Activated gamma-delta T cell treated with Interleukin-2 at 50 U/mL for 16 hours (primary cell): ENCODE data around the gene SORD.
"Not testable (repeated sequence)": the region's sequence is repeated elsewhere in the genome, so short reads cannot be mapped to it uniquely, and the experiment has no call there.

Source experiments
- DNase-seq: peaks from one replicate; pipeline ENCODE4 v3.0.0-alpha.2; 2020

The SORD gene

GRCh38 chr15:45069942-45070360, 47.0 kb downstream of the SORD start:
- not testable (repeated sequence) for DNase-seq

DNA sequence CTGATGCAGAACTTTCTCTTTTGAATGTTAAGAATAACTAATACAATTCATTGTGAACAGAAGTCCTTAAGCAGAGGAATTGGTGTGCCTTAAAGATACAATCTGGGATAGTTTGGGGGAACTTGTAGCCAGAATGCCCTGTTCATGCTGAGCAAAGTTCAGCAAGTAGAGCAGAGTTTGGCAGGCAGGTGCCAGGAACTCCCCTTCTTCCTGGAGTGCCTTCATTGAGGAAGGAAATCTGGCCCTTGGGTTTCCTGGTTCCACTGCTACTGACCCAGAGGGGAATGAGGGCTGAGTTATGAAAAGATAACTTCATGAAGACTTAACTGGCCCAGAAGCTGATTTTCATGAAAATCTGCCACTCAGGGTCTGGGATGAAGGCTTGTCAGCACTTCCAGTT, 50.6 kb downstream of the SORD start:
- not testable (repeated sequence) for DNase-seq

GRCh38 chr15:45075440-45076320, 52.7 kb downstream of the SORD start:
- not testable (repeated sequence) for DNase-seq

GRCh38 chr15:45077391-45077790, 54.4 kb downstream of the SORD start:
- not testable (repeated sequence) for DNase-seq

DNA sequence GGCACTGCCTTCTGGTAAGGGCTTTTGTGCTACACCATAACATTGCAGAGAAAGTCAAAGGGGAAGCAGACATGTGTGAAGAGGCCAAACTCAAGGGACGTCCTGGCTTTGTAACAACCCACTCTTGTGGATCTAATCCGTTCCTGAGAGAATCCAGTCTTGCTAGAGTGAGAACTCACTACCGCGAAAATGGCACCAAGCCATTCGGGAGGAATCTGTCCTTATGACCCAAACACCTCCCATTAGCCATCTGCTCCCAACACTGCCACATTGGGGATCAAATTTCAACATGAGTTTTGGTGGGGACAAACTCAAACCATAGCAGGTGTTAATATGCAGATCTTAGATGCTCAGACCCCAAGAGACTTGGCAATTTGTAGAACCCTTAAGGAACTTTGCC, 56.2 kb downstream of the SORD start:
- DNase-seq: not testable (repeated sequence)

DNA sequence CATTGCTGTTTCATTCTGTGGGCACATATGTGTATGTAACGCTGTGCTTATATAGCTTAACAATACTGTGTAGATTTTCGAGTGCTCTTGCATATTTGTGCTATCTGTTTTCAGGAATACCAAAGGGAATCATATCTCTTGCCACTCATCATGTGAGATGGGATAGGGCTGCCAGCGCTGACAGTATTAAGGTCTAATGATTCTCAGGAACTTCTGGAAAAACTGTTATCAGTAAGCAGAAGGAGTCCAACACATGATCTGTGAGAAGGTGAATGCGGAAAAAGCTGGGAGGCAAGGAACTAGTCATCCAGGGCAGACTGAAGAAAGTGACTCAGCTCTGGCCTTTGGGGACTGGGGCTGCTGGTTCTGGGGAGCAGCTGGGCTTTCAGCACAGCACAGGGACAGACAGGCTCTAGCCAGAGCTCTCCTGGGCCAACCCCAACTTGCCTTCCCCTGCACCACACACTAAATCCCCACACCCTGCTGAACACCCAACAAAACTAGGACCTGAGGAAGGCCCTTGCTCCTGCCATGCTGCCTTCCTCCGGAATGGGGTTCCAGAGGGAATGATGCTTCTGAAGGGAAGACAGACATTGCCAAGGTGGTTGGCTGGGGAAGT, 56.7 kb downstream of the SORD start:
- DNase-seq: not testable (repeated sequence)

DNA sequence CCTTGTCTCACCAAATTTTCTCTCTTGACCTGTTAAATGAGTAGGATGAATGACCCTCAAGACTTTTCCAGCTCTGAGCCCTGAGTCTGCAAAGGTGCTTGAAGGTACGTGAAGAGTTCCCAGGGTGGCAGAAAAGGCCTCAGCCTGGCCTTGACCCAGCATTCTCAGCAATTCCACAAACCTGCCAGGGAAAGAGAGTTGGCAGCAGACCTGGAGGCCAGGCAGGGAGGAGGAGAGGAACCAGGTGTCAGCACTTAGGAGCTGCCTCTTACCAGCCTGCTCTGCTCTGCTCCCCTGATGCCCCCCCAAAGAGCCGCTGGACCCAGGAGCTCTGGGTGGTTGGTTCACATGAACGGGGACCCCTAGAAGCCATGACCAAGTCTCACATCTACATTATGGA, 57.6 kb downstream of the SORD start:
- DNase-seq: not testable (repeated sequence)

GRCh38 chr15:45082412-45082811, 59.4 kb downstream of the SORD start:
- not testable (repeated sequence) for DNase-seq

- no peak for DNase-seq
These were observed 60.2 kb downstream of the SORD start for GRCh38 chr15:45083223-45083622.

- no peak for DNase-seq
These were observed 61.2 kb downstream of the SORD start for GRCh38 chr15:45084163-45084562.

- no peak for DNase-seq
These were observed 64.5 kb downstream of the SORD start for GRCh38 chr15:45087513-45087912.

- no peak for DNase-seq
These were observed 66.1 kb downstream of the SORD start for GRCh38 chr15:45088801-45089711.

- DNase-seq: no peak
These were observed 66.8 kb downstream of the SORD start for GRCh38 chr15:45089712-45090373.

- DNase-seq: no peak
These were observed 68.2 kb downstream of the SORD start for GRCh38 chr15:45091161-45091560.

GRCh38 chr15:45091576-45091975, 68.6 kb downstream of the SORD start:
- DNase-seq: no peak

DNA sequence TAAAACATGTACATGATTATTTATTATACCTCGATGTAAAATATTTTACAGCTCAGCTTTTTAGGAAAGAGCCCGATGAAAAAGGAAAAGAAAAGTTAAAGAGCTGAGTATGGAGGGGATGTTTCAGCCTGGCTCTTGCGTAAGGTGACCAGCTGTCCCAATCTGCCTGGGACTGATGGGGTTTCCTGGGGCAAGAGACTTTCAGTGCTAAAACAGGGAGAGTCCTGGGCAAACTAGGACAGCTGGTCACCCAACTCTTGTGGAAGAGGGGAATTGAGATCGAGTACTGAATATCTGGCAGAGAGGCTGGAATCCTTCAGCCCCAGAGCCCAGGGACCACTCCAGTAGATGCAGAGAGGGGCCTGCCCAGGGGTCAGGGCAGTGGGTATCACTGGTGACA, 70.0 kb downstream of the SORD start:
- DNase-seq: no peak

DNA sequence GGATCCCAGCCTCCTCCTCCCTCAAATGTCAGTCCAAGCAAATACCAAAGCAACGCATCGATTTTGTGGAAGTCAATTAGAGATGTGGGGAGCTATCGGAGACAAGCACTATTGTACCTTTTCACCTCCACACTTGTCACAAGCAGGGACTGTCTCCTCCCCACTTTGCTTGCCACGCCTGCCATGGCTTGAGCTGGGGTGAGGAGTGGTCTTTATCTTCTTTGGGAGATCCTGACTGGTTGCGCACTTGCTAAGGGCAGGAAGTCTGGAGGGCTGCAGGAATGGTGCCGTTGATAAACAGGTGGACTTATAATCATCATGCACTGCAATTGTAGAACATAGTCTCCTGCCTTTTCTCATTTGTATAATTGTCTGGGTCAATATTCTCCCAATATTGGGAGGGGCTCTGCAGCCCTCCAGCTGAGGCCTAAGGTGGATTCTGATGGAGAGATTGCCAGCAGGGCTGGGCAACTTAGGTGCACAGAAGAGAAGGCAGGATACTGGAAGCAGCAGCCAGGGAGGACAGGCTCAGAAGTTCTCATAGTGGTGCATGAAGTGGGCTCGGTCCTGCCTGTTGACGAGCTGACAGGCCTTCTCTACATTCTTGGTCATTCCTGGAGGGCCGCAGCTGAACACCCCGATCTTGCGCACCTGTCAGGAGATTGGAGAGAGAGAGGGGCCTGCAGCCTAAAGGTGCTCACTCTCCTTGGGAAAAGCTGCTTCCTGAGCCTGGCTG, 70.8 kb downstream of the SORD start:
- no peak for DNase-seq

GRCh38 chr15:45094358-45094730, 71.3 kb downstream of the SORD start:
- no peak for DNase-seq

- no peak for DNase-seq
These were observed 72.7 kb downstream of the SORD start for GRCh38 chr15:45095661-45096060.

DNA sequence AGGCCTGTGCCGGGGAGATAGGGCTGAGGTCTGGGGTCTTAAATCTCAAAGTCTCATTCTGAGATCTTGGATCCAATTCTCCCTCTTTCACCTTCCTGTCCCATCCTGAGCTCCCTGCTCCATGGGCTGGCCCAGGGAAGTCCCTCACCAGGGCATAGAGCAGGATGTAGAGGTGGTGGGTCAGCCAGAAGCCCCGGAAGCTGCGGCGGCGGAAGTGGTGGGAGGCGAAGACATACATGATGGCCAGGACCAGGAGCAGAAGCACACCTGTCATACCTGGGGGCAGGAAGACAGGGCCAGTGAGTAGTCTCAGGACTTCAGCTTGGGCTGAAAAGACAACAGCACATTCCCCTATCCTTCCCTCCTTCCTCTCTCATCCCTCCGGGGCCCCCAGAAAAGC, 74.5 kb downstream of the SORD start:
- DNase-seq: no peak

DNA sequence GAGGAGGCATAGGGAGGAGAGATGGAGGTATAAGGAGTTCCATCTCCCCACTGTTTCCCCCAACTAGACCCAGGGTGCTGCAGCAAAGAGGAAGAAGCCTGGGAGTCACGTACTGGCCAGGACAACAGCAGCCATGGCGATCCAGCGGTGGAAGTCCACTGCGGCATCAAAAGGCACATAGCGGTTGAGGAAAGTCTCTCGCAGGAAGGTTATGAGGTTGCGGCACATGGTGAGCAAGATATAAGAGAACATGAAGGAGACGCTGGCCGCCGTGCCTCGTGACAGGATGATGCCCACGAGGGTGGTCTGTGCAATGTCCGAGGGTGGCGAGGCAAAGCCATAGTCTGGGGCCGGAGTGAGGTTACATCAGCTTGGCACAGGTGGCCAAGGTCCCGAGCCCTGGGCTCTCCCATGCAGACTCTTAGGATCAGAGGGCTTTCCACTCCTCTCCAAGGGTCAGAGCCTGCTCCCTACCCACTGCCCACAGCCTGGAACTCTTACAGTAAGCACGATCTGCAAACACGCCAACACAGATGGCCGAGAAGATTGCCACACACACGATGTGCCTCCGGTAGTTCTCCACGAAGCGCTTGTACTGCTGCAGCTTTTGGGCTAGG, 76.7 kb downstream of the SORD start:
- DNase-seq: no peak
